Psoas muscle (tissue), 8 donors: ENCODE data around the gene AFAP1. TPM values are rescaled to one million over a fixed set of nuclear protein-coding genes. Genes with fewer than 3 reads are reported as not detected.

Experiments
- ATAC-seq, 4 donors: fragments of 200-7000 bp; cut with Tn5 transposase; one replicate each; pipeline ENCODE4 v1.9.1; 2020; ENCODE audit warnings: moderate library complexity in 3 of 4, mild to moderate bottlenecking in 2 of 4
- DNase-seq, 2 donors: peaks; one replicate each; pipeline ENCODE4 v3.0.0-alpha.2; 2020
- H3K27ac ChIP-seq: fragments of 200-600 bp; one replicate; pipeline ENCODE4 v1.8.0; 2022
- H3K27me3 ChIP-seq, 3 donors: fragments of 200-600 bp in 1 of 3; one replicate each; pipeline versions ENCODE4 v1.6.1 to v1.8.0; 2013 to 2022; ENCODE audit warnings: low read length in 2 of 3, mild to moderate bottlenecking in 2 of 3, moderate library complexity in 1 of 3; ENCODE audit not compliant: insufficient read depth in 3 of 3
- H3K36me3 ChIP-seq, 2 donors: fragments of 200-600 bp in 1 of 2; one replicate each; pipeline versions ENCODE4 v1.6.1 to v1.8.0; 2013 to 2022; ENCODE audit warnings: low read depth in 1 of 2, mild to moderate bottlenecking in 1 of 2, moderate library complexity in 1 of 2; ENCODE audit not compliant: insufficient read depth in 1 of 2
- H3K4me1 ChIP-seq: fragments of 200-600 bp; one replicate; pipeline ENCODE4 v1.8.0; 2022
- H3K4me3 ChIP-seq: fragments of 200-600 bp; one replicate; pipeline ENCODE4 v1.8.0; 2022; ENCODE audit warnings: mild to moderate bottlenecking
- H3K9me3 ChIP-seq: fragments of 200-600 bp; one replicate; pipeline ENCODE4 v1.8.0; 2022
- CTCF ChIP-seq: fragments of 200-600 bp; IDR thresholded peaks from one replicate; pipeline ENCODE4 v1.8.0; 2022; ENCODE audit warnings: antibody characterized with exemption
- WGBS, 3 donors: extraction: QIAGEN DNeasy Blood & Tissue Kit; methylation state at CpG; one replicate each; pipeline versions ENCODE4 v1.1.6 to v1.1.7; 2013; 5-methylcytosine and 5-hydroxymethylcytosine counted together
- intact Hi-C, 2 donors: fragments of 100-400 bp; cut with DNase I; formaldehyde crosslinking; loops; one replicate each; pipeline versions ENCODE4 v1.11.0 to v1.14.2; 2022
- polyA plus RNA-seq, 3 donors: library from polyadenylated mRNA; stranded (reverse); fragments of 200-250 nt; gene quantifications; one replicate each; pipeline ENCODE4 v1.2.3, GENCODE V29; 2013
- total RNA-seq, 4 donors: library from RNA; stranded (reverse); fragmentation: NEBNext Ultra II Directional in 2 of 4; extraction: Animal tissue kit (Norgen Biotek cat#: 25700) in 2 of 4; gene quantifications; one replicate each; pipeline versions ENCODE4 v1.2.1 to v1.2.4, GENCODE V29; 2021 to 2023
- donor health status: healthy with polysubstance abuse.
- donor health status: DM: no; HTN: no; CAD: no; lungs with moderate emphysema.
- donor health status: Bipolar disorder and iron deficiency.
- donor health status: healthy.
- donor health status: DM: yes; HTN: yes; CAD: no.
- donor health status: DM: no; HTN: no; CAD: no.
- donor health status: DM: no; HTN: no; CAD: no.
- donor health status: DM: yes; HTN: yes; CAD: no.

The AFAP1 gene
- total and polyA plus RNA-seq, 7 donors = 1.3 to 11.4 (median 2.6) TPM

GRCh38 chr4:7758476-7758875 lies 181.2 kb downstream of the AFAP1 start:
- no peaks in the 10 kb centered on the region for H3K9me3 ChIP-seq
- ATAC-seq (no peak), DNase-seq (peak in 1 of 2 donors; percentile 4)
- peaks cover 8% of the 10 kb centered on the region for H3K4me1 ChIP-seq
- no peak overlapping the region for H3K4me3 ChIP-seq
- H3K27ac ChIP-seq = no peak overlapping the region
- H3K27me3 ChIP-seq = no peaks in the 10 kb centered on the region
- no peak for TF ChIP-seq CTCF
- peaks cover 0 to 13% of the 10 kb centered on the region in 2 donors for H3K36me3 ChIP-seq
- 77 to 89% (median 85%) methylated on average over 11 of the region's 11 CpGs for WGBS, 3 donors
- intact Hi-C loops = no loop called here

GRCh38 chr4:7757501-7758471 lies 181.9 kb downstream of the AFAP1 start:
- intact Hi-C loops = no loop called here
- no peak for TF ChIP-seq CTCF
- H3K27ac ChIP-seq = no peak overlapping the region
- peaks cover 8% of the 10 kb centered on the region for H3K4me1 ChIP-seq
- no peaks in the 10 kb centered on the region for H3K9me3 ChIP-seq
- H3K4me3 ChIP-seq = no peak overlapping the region
- 47 to 61% (median 56%) methylated on average over 22 of the region's 22 CpGs for WGBS, 3 donors
- H3K36me3 ChIP-seq = peaks cover 0 to 7% of the 10 kb centered on the region in 2 donors
- ATAC-seq (peak in 1 of 4 donors; percentile 18), DNase-seq (peak in 1 of 2 donors; percentile 45)
- H3K27me3 ChIP-seq = no peaks in the 10 kb centered on the region

- peaks cover 8% of the 10 kb centered on the region for H3K4me1 ChIP-seq
- H3K36me3 ChIP-seq = peaks cover 0 to 6% of the 10 kb centered on the region in 2 donors
- no peak for TF ChIP-seq CTCF
- ATAC-seq = peak in 1 of 4 donors; percentile 16
- no peak overlapping the region for H3K4me3 ChIP-seq
- DNase-seq = peak in 1 of 2 donors; percentile 39
- H3K27ac ChIP-seq = no peak overlapping the region
- no peaks in the 10 kb centered on the region for H3K27me3 ChIP-seq
- 85 to 91% (median 89%) methylated on average over 30 to 32 of the region's 32 CpGs for WGBS, 3 donors
- H3K9me3 ChIP-seq = no peaks in the 10 kb centered on the region
- intact Hi-C loops = no loop called here
These were observed 182.9 kb downstream of the AFAP1 start for GRCh38 chr4:7756561-7757355.

GRCh38 chr4:7756071-7756470 lies 183.6 kb downstream of the AFAP1 start:
- H3K4me3 ChIP-seq = no peak overlapping the region
- H3K27me3 ChIP-seq = no peaks in the 10 kb centered on the region
- no peak for TF ChIP-seq CTCF
- peaks cover 8% of the 10 kb centered on the region for H3K4me1 ChIP-seq
- H3K9me3 ChIP-seq = no peaks in the 10 kb centered on the region
- H3K36me3 ChIP-seq = peaks cover 0 to 6% of the 10 kb centered on the region in 2 donors
- intact Hi-C loops = no loop called here
- 94 to 96% (median 95%) methylated on average over 14 of the region's 14 CpGs for WGBS, 3 donors
- ATAC-seq (no peak), DNase-seq (peak in 1 of 2 donors; percentile 15)
- H3K27ac ChIP-seq = no peak overlapping the region
